Thoracic aorta (tissue), 2 donors: ENCODE results near the gene UEVLD. TPM values are rescaled to one million over a fixed set of nuclear protein-coding genes. Genes with fewer than 3 reads are reported as not detected.

Experiments
- ATAC-seq: fragments of 150-250 bp; one replicate; pipeline ENCODE4 v1.8.0; 2017; ENCODE audit warnings: low read depth; ENCODE audit not compliant: insufficient number of reproducible peaks, low FRiP score
- DNase-seq: peaks from one replicate; pipeline ENCODE4 v3.0.0-alpha.2; 2020; ENCODE audit warnings: low spot score
- H3K27ac ChIP-seq, 2 donors: fragments of 200-600 bp; sonication (generic); 1 replicate in 1 of 2; 2 replicates in 1 of 2; pipeline ENCODE4 v1.5.1; 2016; ENCODE audit warnings: mild to moderate bottlenecking in 2 of 2, moderate library complexity in 2 of 2
- H3K27me3 ChIP-seq: fragments of 200-600 bp; sonication (generic); replicated peaks from 2 replicates; pipeline ENCODE4 v1.6.0; 2016; ENCODE audit warnings: mild to moderate bottlenecking; ENCODE audit not compliant: insufficient read depth
- H3K36me3 ChIP-seq: fragments of 200-600 bp; sonication (generic); one replicate; pipeline ENCODE4 v1.5.1; 2016
- H3K4me1 ChIP-seq, 2 donors: fragments of 200-600 bp; sonication (generic); 1 replicate in 1 of 2; 2 replicates in 1 of 2; pipeline versions ENCODE4 v1.5.1 to v1.6.0; 2016; ENCODE audit warnings: low read depth in 2 of 2, mild to moderate bottlenecking in 1 of 2; ENCODE audit not compliant: control insufficient read depth in 1 of 2
- H3K4me3 ChIP-seq: fragments of 200-600 bp; sonication (generic); 2 replicates; pipeline ENCODE4 v1.5.1; 2016; ENCODE audit warnings: mild to moderate bottlenecking
- H3K9me3 ChIP-seq: fragments of 200-600 bp; sonication (generic); 2 replicates; pipeline ENCODE4 v1.5.1; 2016
- CTCF ChIP-seq: fragments of 200-600 bp; sonication (generic); IDR thresholded peaks from one replicate; pipeline ENCODE4 v1.5.1; 2019; ENCODE audit warnings: antibody characterized with exemption
- total RNA-seq, 2 donors: library from RNA; depleted of rRNA; stranded (reverse); fragments of >200 nt; gene quantifications; one replicate each; pipeline versions ENCODE4 v1.1.0 to v1.2.3, GENCODE V29; 2016

Gene UEVLD
- total RNA-seq, 2 donors from 2014 or later, result 22.2 to 23.7 TPM

GRCh38 chr11:18492888-18493287 is 95.6 kb downstream of the UEVLD start:
- no peaks in the 10 kb centered on the region for H3K9me3 ChIP-seq
- H3K27me3 ChIP-seq, result no peaks in the 10 kb centered on the region
- ATAC-seq, result no peak
- no peak for TF ChIP-seq CTCF
- H3K36me3 ChIP-seq, result peaks cover 33% of the 10 kb centered on the region
- no peak for DNase-seq
- no peak overlapping the region for H3K27ac ChIP-seq
- no peak overlapping the region for H3K4me3 ChIP-seq
- no peaks in the 10 kb centered on the region for H3K4me1 ChIP-seq

DNA sequence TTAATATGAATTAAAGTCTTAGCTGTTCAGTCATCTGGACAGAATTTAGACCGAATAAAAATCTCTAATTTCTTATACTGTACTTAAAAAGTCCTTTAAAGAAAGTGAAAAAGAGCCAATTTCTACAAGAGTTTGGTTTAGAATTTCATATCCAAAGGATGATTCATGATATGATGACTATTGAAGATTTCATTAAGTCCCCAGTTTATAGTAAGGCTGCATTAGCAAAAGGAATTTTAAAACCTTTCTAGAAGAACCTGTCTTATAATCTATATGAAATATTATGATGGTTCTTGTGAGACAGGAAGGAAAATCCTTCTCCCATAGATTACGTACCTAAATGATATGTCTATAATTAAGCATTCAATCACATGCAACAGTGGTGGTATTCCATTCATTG is 96.6 kb downstream of the UEVLD start:
- ATAC-seq, result no peak
- H3K4me3 ChIP-seq, result no peak overlapping the region
- no peak for TF ChIP-seq CTCF
- H3K36me3 ChIP-seq, result peaks cover 29% of the 10 kb centered on the region
- H3K27me3 ChIP-seq, result no peaks in the 10 kb centered on the region
- no peak overlapping the region for H3K27ac ChIP-seq
- H3K4me1 ChIP-seq, result no peaks in the 10 kb centered on the region
- no peak for DNase-seq
- H3K9me3 ChIP-seq, result no peaks in the 10 kb centered on the region

DNA sequence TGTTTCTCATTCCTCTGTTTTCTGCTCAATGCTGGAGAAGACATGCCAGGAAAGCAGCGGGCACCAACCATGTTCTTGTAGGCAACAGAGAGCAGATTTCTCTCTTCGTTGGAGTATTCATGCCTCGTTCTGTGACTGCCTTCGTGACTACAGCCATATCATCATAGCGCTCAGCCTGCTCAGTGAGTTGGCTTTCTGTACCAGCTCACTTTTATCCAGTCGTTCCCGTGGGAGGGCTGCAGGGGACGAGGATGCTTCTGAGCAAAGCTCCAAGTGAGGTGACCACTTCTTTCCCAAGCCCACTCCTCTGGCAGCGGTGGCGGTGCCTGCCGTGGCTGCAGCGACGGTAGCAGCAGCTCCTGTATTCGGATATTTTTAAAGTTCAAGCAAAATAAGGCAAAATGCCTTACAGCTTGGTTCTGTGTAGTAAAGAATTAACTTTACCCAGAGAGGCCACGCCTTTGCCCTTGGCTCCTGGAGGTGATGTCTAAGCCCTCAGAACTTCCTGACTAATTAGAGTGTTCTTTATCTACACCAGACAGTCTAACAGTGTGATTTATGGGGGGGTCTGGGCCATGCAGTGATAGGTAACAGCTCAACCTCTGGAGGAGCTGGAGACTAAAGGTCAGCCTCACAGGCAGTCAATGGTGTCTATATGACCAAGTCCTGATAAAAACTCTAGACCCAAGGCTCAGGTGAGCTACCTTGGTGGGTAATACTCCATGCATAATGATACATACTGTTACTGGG is 97.6 kb downstream of the UEVLD start:
- H3K4me1 ChIP-seq, result no peaks in the 10 kb centered on the region
- H3K27ac ChIP-seq, result no peak overlapping the region
- H3K4me3 ChIP-seq, result no peak overlapping the region
- H3K27me3 ChIP-seq, result no peaks in the 10 kb centered on the region
- DNase-seq (no peak), ATAC-seq (no peak)
- no peak for TF ChIP-seq CTCF
- H3K9me3 ChIP-seq, result no peaks in the 10 kb centered on the region
- H3K36me3 ChIP-seq, result peaks cover 29% of the 10 kb centered on the region

GRCh38 chr11:18490319-18490718 is 98.2 kb downstream of the UEVLD start:
- DNase-seq (no peak), ATAC-seq (no peak)
- TF ChIP-seq CTCF, result no peak
- Histone ChIP-seq H3K27me3 (no peaks in the 10 kb centered on the region), H3K36me3 (peaks cover 29% of the 10 kb centered on the region), H3K27ac (no peak overlapping the region), H3K9me3 (no peaks in the 10 kb centered on the region), H3K4me3 (no peak overlapping the region), H3K4me1 (no peaks in the 10 kb centered on the region)

DNA sequence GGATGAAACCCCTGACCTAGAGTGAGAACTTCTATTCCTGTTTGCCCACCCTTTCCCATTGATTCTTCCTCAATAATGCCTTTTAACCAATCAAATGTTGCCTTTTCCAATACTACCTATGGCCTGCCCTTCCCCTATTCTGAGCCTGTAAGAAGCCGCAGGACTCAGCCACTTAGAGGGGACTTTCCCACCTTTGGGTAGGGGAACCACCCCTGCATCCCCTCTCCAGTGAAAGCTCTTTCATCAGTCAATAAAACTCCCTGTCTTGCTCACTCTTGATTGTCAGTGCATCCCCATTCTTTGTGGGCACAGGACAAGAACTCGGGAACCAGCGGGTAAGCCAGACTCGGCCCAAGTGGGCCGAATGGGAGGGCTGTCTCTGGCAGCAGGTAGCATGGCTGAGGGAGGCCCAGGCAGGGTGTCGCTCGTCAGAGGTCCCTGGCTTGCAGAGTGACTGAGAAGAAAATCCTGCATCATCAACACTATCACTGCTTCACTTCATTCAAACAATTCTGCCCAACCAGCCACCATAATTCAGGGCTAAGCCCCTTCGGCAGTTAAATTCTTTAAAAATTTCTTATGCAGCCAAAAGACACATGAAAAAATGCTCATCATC is 102.5 kb downstream of the UEVLD start:
- H3K4me3 ChIP-seq, result no peak overlapping the region
- H3K9me3 ChIP-seq, result no peaks in the 10 kb centered on the region
- H3K36me3 ChIP-seq, result peaks cover 27% of the 10 kb centered on the region
- H3K4me1 ChIP-seq, result no peaks in the 10 kb centered on the region
- no peaks in the 10 kb centered on the region for H3K27me3 ChIP-seq
- no peak for TF ChIP-seq CTCF
- ATAC-seq (no peak), DNase-seq (no peak)
- no peak overlapping the region for H3K27ac ChIP-seq

Other genes with a start within 250 kb of the UEVLD start
- 100 to 1,000 TPM; 495 to 814 TPM for gene LDHA, start 194.2 kb downstream of the UEVLD start, total RNA-seq
- not detected for gene LDHC, start 176.4 kb downstream of the UEVLD start, total RNA-seq
- not detected for gene LDHAL6A, start 132.9 kb downstream of the UEVLD start, total RNA-seq
- 10 to 100 TPM; 67.0 to 68.4 TPM for gene TSG101, start 61.8 kb downstream of the UEVLD start, total RNA-seq
- 10 to 100 TPM in 1 of 2 donors, not detected in 1; 17.3 TPM for gene MISFA, start 11.1 kb upstream of the UEVLD start, total RNA-seq
- gene SPTY2D1, start 45.6 kb upstream of the UEVLD start, total RNA-seq, result 10 to 100 TPM in 1 of 2 donors, 1 to 10 TPM in 1; 9.6 to 25.3 TPM
- gene TMEM86A, start 110.0 kb upstream of the UEVLD start, total RNA-seq, result 1 to 10 TPM; 5.3 to 8.3 TPM
- gene IGSF22, start 137.5 kb upstream of the UEVLD start, total RNA-seq, result under 1 TPM in 1 of 2 donors, not detected in 1; 0.21 TPM
- 1 to 10 TPM; 2.2 to 6.1 TPM for gene PTPN5, start 203.1 kb upstream of the UEVLD start, total RNA-seq